ENCODE measurements around the gene SEMA4G. TPM values are rescaled to one million over a fixed set of nuclear protein-coding genes. Genes with fewer than 3 reads are reported as not detected.

The SEMA4G gene
- total RNA-seq, 1 donor from 2014 or later, result 7.9 TPM

DNA sequence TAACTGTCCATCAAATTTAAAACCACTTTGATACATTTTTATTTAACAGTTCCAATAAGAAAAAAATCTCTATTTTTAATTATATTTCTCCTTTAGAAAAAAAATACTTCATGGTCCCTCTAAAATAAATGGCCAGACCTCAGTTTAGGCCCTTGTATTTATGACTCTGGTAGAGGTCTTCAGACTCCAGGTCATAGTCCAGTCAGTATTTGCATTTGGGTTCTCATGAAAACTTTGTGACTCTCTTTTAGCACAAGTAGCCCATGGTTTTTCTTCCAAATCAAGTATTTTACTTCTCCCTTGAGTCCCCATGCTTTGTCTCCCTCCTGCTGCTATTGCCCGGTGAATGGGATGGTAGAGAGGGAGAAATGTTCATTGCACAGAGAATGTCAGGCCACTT, 5.5 kb upstream of the SEMA4G start:
- DNase-seq (ENCODE audit: low read depth), result no peak
- TF ChIP-seq, protein P1, sequence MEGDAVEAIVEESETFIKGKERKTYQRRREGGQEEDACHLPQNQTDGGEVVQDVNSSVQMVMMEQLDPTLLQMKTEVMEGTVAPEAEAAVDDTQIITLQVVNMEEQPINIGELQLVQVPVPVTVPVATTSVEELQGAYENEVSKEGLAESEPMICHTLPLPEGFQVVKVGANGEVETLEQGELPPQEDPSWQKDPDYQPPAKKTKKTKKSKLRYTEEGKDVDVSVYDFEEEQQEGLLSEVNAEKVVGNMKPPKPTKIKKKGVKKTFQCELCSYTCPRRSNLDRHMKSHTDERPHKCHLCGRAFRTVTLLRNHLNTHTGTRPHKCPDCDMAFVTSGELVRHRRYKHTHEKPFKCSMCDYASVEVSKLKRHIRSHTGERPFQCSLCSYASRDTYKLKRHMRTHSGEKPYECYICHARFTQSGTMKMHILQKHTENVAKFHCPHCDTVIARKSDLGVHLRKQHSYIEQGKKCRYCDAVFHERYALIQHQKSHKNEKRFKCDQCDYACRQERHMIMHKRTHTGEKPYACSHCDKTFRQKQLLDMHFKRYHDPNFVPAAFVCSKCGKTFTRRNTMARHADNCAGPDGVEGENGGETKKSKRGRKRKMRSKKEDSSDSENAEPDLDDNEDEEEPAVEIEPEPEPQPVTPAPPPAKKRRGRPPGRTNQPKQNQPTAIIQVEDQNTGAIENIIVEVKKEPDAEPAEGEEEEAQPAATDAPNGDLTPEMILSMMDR (conservative IDR thresholded peaks at IDR 0.05; ENCODE audit: low read depth, low read length), result no peak

DNA sequence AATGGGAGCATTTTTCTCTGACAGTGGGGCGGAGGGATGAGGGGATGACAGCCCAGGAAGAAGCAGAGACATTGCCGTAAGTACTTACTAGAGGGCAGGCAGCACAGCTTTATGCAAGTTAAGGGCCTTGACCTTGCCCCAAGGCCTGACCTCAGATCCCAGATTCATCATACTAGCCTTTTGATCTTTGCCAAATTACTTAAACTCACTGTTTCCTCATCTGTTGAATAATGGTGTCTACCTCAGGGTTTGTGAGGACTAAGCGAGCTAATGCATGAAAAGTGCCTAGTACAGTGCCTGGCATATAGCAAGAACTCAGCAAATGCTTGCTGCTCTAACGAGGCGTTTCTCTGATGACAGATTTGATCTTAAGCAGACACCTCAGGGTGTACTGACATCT, 3.5 kb upstream of the SEMA4G start:
- no peak overlapping the region for H3K4me3 ChIP-seq (ENCODE audit: low read depth, low read length)
- no peak for DNase-seq (ENCODE audit: low read depth)
- TF ChIP-seq, protein P1 (conservative IDR thresholded peaks at IDR 0.05; ENCODE audit: low read depth, low read length), result no peak

More for the DNA sequence above, 5.5 kb upstream of the SEMA4G start:
- no peak overlapping the region for H3K4me3 ChIP-seq (ENCODE audit: low read depth, low read length)

DNA sequence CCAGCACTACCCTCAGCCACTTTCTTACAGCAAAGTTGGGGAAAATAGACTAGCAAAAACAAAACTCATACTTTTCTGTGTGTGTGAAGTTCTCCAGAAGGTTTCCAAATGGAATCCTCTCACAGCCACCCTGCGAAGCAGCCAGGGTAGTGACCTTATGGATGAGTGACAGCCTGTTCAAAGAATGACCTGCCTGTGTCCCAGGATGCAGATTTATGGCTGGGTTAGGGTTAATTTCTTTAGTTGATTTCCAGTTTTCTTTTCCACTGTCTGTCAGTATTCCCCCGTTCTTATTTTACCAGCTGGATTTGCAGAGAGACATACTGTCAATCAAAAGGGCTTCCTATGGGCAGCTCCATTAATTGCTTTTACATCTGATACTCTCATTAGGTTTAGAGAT, 2.4 kb upstream of the SEMA4G start:
- no peak for DNase-seq (ENCODE audit: low read depth)
- TF ChIP-seq, protein P1 (conservative IDR thresholded peaks at IDR 0.05; ENCODE audit: low read depth, low read length), result no peak
- no peak overlapping the region for H3K4me3 ChIP-seq (ENCODE audit: low read depth, low read length)

DNA sequence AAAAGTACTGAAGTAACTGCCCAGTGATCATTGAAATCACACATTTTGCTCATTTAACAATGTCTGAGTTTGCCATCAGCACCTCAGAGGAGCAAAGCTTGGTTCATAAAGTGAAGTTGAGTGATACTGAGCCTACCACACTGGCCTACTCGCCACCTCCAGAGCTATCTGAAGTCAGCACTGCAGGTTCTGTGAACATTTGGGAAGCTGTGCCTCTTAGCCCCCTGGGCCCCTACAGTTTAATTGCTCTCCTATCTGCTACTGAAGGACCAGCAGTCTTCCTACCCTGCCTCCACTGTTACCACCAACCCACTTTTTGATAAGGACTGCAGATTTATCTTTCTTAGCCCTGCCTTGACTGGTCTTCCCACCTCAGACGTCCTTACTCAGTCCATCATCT, 2.0 kb upstream of the SEMA4G start:
- no peak for DNase-seq (ENCODE audit: low read depth)
- TF ChIP-seq, protein P1 (conservative IDR thresholded peaks at IDR 0.05; ENCODE audit: low read depth, low read length), result no peak
- no peak overlapping the region for H3K4me3 ChIP-seq (ENCODE audit: low read depth, low read length)

DNA sequence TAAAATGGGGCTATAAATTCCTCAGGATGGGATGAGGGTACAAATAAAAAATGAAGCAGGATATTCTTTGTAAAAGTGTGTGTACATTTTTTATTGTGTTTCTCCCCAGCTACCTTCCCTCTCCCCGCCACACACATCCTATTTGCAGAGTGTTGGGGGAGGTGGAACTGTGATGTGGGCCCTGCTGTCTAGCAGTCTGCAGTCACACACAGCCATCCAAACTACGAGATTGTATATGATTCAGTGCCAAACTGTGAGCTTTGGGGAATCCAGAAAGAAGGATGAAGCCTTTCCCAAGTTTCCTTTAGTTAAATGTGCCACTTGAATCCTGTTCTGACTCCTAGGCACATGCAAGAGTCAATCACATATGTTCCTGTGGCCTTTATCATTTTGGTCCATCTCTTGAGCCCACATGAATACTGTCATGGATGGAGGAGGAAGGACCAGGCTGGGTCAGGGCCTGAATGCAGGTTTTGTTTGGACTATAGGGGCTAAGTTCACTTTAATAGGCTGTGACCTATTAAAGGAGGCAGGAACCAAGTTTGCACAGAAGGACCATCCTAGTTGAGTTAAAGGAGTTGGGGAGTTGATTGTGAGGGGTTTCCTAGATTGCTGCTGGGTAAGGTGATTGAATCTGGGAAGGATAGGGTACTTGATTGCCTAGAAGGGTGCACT, 1.1 kb upstream of the SEMA4G start:
- peak overlapping the region; percentile 75 for H3K4me3 ChIP-seq (ENCODE audit: low read depth, low read length)
- DNase-seq (ENCODE audit: low read depth), result no peak
- TF ChIP-seq, protein P1 (conservative IDR thresholded peaks at IDR 0.05; ENCODE audit: low read depth, low read length), result no peak

DNA sequence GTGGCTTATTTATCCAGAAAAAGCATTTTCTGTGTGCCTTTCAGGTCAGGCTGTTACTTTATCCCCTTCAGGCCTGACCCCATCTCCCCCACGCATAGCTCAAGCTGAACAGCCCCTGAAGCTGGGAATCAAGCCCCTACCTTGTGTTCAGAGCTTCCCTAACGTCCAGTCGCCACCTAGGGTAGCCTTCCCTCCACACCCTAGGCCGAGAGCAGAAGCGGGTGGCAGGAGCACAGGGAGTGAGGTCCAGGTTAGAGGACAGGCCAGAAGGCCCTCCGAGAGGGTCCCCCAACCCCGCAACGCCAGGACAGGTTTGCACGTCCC, 479 bp upstream of the SEMA4G start:
- no peak for DNase-seq (ENCODE audit: low read depth)
- peak overlapping the region; percentile 75 for H3K4me3 ChIP-seq (ENCODE audit: low read depth, low read length)
- TF ChIP-seq, protein P1 (conservative IDR thresholded peaks at IDR 0.05; ENCODE audit: low read depth, low read length), result no peak
